ENCODE results near the gene PAK4.

DNA sequence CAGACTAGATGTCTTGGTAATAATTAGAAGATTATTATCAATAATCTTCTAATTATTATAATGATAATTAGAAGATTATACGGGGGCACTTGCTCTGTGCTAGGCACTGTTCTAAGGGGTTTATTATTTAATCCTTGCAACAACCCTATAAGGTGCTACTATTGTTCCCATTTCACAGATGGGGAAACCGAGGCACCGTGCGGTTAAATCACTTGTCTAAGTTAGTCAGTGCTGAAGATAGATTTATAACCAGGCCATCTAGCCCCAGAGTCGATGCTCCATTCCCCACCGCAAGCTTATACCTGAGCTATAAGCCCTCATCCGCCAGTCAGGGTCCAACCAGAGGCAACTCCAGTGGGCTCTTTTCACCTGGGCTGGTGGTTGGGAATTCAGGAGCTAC, 43.4 kb upstream of the PAK4 start:
- TF ChIP-seq POLR2AphosphoS5 (IDR thresholded peaks at IDR 0.05; ENCODE audit: low read length) = no peak
- no peak for TF ChIP-seq POLR2A (IDR thresholded peaks at IDR 0.05; ENCODE audit: low read depth, low read length)
- no peak for TF ChIP-seq ZNF207 (IDR thresholded peaks at IDR 0.05; ENCODE audit: borderline replicate concordance)
- no peak for TF ChIP-seq NFYB (IDR thresholded peaks at IDR 0.05; ENCODE audit: insufficient read depth, low read depth, low read length)
- TF ChIP-seq, protein P1, sequence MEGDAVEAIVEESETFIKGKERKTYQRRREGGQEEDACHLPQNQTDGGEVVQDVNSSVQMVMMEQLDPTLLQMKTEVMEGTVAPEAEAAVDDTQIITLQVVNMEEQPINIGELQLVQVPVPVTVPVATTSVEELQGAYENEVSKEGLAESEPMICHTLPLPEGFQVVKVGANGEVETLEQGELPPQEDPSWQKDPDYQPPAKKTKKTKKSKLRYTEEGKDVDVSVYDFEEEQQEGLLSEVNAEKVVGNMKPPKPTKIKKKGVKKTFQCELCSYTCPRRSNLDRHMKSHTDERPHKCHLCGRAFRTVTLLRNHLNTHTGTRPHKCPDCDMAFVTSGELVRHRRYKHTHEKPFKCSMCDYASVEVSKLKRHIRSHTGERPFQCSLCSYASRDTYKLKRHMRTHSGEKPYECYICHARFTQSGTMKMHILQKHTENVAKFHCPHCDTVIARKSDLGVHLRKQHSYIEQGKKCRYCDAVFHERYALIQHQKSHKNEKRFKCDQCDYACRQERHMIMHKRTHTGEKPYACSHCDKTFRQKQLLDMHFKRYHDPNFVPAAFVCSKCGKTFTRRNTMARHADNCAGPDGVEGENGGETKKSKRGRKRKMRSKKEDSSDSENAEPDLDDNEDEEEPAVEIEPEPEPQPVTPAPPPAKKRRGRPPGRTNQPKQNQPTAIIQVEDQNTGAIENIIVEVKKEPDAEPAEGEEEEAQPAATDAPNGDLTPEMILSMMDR (IDR thresholded peaks at IDR 0.05 in 2 of 3, conservative IDR thresholded peaks at IDR 0.05 in 1 of 3; ENCODE audit: control insufficient read depth in 2 of 3, extremely low read depth in 1 of 3, insufficient read depth in 1 of 3, low read depth in 3 of 3, low read length in 3 of 3) = no peak
- TF ChIP-seq NFXL1 (IDR thresholded peaks at IDR 0.05; ENCODE audit: borderline replicate concordance) = no peak
- TF ChIP-seq, protein P2, sequence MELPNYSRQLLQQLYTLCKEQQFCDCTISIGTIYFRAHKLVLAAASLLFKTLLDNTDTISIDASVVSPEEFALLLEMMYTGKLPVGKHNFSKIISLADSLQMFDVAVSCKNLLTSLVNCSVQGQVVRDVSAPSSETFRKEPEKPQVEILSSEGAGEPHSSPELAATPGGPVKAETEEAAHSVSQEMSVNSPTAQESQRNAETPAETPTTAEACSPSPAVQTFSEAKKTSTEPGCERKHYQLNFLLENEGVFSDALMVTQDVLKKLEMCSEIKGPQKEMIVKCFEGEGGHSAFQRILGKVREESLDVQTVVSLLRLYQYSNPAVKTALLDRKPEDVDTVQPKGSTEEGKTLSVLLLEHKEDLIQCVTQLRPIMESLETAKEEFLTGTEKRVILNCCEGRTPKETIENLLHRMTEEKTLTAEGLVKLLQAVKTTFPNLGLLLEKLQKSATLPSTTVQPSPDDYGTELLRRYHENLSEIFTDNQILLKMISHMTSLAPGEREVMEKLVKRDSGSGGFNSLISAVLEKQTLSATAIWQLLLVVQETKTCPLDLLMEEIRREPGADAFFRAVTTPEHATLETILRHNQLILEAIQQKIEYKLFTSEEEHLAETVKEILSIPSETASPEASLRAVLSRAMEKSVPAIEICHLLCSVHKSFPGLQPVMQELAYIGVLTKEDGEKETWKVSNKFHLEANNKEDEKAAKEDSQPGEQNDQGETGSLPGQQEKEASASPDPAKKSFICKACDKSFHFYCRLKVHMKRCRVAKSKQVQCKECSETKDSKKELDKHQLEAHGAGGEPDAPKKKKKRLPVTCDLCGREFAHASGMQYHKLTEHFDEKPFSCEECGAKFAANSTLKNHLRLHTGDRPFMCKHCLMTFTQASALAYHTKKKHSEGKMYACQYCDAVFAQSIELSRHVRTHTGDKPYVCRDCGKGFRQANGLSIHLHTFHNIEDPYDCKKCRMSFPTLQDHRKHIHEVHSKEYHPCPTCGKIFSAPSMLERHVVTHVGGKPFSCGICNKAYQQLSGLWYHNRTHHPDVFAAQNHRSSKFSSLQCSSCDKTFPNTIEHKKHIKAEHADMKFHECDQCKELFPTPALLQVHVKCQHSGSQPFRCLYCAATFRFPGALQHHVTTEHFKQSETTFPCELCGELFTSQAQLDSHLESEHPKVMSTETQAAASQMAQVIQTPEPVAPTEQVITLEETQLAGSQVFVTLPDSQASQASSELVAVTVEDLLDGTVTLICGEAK (IDR thresholded peaks at IDR 0.05; ENCODE audit: borderline replicate concordance) = no peak
- TF ChIP-seq, protein P3, sequence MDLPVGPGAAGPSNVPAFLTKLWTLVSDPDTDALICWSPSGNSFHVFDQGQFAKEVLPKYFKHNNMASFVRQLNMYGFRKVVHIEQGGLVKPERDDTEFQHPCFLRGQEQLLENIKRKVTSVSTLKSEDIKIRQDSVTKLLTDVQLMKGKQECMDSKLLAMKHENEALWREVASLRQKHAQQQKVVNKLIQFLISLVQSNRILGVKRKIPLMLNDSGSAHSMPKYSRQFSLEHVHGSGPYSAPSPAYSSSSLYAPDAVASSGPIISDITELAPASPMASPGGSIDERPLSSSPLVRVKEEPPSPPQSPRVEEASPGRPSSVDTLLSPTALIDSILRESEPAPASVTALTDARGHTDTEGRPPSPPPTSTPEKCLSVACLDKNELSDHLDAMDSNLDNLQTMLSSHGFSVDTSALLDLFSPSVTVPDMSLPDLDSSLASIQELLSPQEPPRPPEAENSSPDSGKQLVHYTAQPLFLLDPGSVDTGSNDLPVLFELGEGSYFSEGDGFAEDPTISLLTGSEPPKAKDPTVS (IDR thresholded peaks at IDR 0.05; ENCODE audit: low read depth, low read length) = no peak
- no peak for TF ChIP-seq MAX (IDR thresholded peaks at IDR 0.05; ENCODE audit: low read depth, low read length)
- no peak for TF ChIP-seq MXI1 (IDR thresholded peaks at IDR 0.05; ENCODE audit: low read depth, low read length)
- no peak for TF ChIP-seq TAF1 (IDR thresholded peaks at IDR 0.05; ENCODE audit: borderline replicate concordance, low read depth, low read length)
- TF ChIP-seq FOS (IDR thresholded peaks at IDR 0.05; ENCODE audit: borderline replicate concordance, extremely low read depth, insufficient read length) = no peak
- TF ChIP-seq ZNF274 (IDR thresholded peaks at IDR 0.05; ENCODE audit: insufficient read depth, insufficient read length) = no peak
